ENCODE results near the gene TLX2. TPM values are rescaled to one million over a fixed set of nuclear protein-coding genes. Genes with fewer than 3 reads are reported as not detected.

The TLX2 gene
- polyA plus RNA-seq, 3 donors: not detected

GRCh38 chr2:74524955-74525716, 10.9 kb downstream of the TLX2 start:
- no peaks in the 10 kb centered on the region for H3K9me3 ChIP-seq (replicated peaks in 1 of 2; ENCODE audit: control insufficient read depth in 1 of 2, insufficient read depth in 1 of 2, low read length in 2 of 2)
- no peak overlapping the region for H3K4me3 Mint-ChIP-seq
- intact Hi-C loops (cut with micrococcal nuclease): loop anchor here (5.0 kb wide), 2 partner anchors 43 to 68 kb away; partner anchors contain the start of genes INO80B (in 2 of the 2), WBP1 (in 2 of the 2), CCDC142 (in 1 of the 2) and TTC31 (in 1 of the 2)

More at GRCh38 chr2:74524955-74525716, 10.9 kb downstream of the TLX2 start:
- Mint-ChIP-seq H3K27ac (no peak overlapping the region), H3K36me3 (peaks cover 24 to 37% of the 10 kb centered on the region in 2 donors), H3K27me3 (ENCODE audit: low read depth in 3 of 3) (peaks cover 21 to 24% (median 23%) of the 10 kb centered on the region in 3 donors), H3K9me3 (peaks cover 0 to 10% (median 1%) of the 10 kb centered on the region in 7 donors), H3K4me1 (peaks cover 26% of the 10 kb centered on the region)
- no peak overlapping the region for H3K27ac ChIP-seq (ENCODE audit: low read depth in 1 of 2, low read length in 2 of 2)
- TF ChIP-seq, protein P1, sequence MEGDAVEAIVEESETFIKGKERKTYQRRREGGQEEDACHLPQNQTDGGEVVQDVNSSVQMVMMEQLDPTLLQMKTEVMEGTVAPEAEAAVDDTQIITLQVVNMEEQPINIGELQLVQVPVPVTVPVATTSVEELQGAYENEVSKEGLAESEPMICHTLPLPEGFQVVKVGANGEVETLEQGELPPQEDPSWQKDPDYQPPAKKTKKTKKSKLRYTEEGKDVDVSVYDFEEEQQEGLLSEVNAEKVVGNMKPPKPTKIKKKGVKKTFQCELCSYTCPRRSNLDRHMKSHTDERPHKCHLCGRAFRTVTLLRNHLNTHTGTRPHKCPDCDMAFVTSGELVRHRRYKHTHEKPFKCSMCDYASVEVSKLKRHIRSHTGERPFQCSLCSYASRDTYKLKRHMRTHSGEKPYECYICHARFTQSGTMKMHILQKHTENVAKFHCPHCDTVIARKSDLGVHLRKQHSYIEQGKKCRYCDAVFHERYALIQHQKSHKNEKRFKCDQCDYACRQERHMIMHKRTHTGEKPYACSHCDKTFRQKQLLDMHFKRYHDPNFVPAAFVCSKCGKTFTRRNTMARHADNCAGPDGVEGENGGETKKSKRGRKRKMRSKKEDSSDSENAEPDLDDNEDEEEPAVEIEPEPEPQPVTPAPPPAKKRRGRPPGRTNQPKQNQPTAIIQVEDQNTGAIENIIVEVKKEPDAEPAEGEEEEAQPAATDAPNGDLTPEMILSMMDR (IDR thresholded peaks at IDR 0.05): no peak
- no peak for DNase-seq
- H4K20me1 ChIP-seq (ENCODE audit: insufficient read depth, low read length): peaks cover 26% of the 10 kb centered on the region
- no peak overlapping the region for H3K9ac ChIP-seq (ENCODE audit: insufficient read depth, low read length, poor library complexity, severe bottlenecking)
- H3K27me3 ChIP-seq (ENCODE audit: control insufficient read depth in 2 of 2, insufficient read depth in 2 of 2, low read length in 2 of 2): peaks cover 0 to 9% of the 10 kb centered on the region in 2 donors
- H2AFZ ChIP-seq (ENCODE audit: insufficient read depth, low read depth, low read length, poor library complexity, severe bottlenecking): no peak overlapping the region
- H3K4me1 ChIP-seq (ENCODE audit: control insufficient read depth in 1 of 2, insufficient read depth in 2 of 2, low read length in 2 of 2): peaks cover 16 to 29% of the 10 kb centered on the region in 2 donors
- no peak overlapping the region for H3K4me2 ChIP-seq (replicated peaks; ENCODE audit: extremely low read depth, low read length, poor library complexity, severe bottlenecking)
- 100% methylated on average over 6 of the region's 10 CpGs for WGBS (ENCODE audit: insufficient coverage)
- H3K4me3 ChIP-seq (replicated peaks in 1 of 3; ENCODE audit: low read depth in 2 of 3, low read length in 3 of 3): no peak overlapping the region
- H3K79me2 ChIP-seq (ENCODE audit: insufficient read depth, low read length): peaks cover 25% of the 10 kb centered on the region
- H3K36me3 ChIP-seq (replicated peaks in 1 of 2; ENCODE audit: control insufficient read depth in 1 of 2, insufficient read depth in 2 of 2, low read length in 2 of 2): peaks cover 17 to 25% of the 10 kb centered on the region in 2 donors

All from CD14-positive monocyte (primary cell).